Neural cell (in vitro differentiated cells): ENCODE results near the gene FCHO2. TPM values are rescaled to one million over a fixed set of nuclear protein-coding genes. Genes with fewer than 3 reads are reported as not detected.

Experiments
- H2AFZ ChIP-seq: fragments of 200-600, 300-800 bp; sonication (generic), shearing (Covaris generic); 2 replicates; pipeline ENCODE4 v1.6.0; 2014; ENCODE audit warnings: low read depth, mild to moderate bottlenecking, antibody characterized with exemption, low read length, moderate library complexity
- H3F3A ChIP-seq: fragments of 200-600 bp; shearing (Covaris generic); 2 replicates; pipeline ENCODE4 v1.6.1; 2016; ENCODE audit warnings: mild to moderate bottlenecking, moderate library complexity, mixed read lengths, antibody characterized with exemption, low read length; ENCODE audit not compliant: insufficient read depth, poor library complexity, severe bottlenecking
- H3K27ac ChIP-seq: fragments of 200-600, 300-800 bp; sonication (generic), shearing (Covaris generic); 2 replicates; pipeline ENCODE4 v1.5.1; 2014; ENCODE audit warnings: mild to moderate bottlenecking, low read length, moderate library complexity
- H3K27me3 ChIP-seq: fragments of 300-800, 200-600 bp; sonication (generic), shearing (Covaris generic); 2 replicates; pipeline ENCODE4 v1.6.0; 2014; ENCODE audit warnings: mild to moderate bottlenecking, low read depth, low read length, moderate library complexity; ENCODE audit not compliant: insufficient read depth
- H3K36me3 ChIP-seq: fragments of 300-800, 200-600 bp; sonication (generic), shearing (Covaris generic); 2 replicates; pipeline ENCODE4 v1.5.1; 2014; ENCODE audit warnings: mild to moderate bottlenecking, antibody characterized with exemption, low read length, moderate library complexity; ENCODE audit not compliant: insufficient read depth
- H3K4me2 ChIP-seq: fragments of 300-800, 200-600 bp; sonication (generic), shearing (Covaris generic); 2 replicates; pipeline ENCODE4 v1.6.0; 2014; ENCODE audit warnings: mild to moderate bottlenecking, low read length
- H3K4me3 ChIP-seq: fragments of 300-800, 200-600 bp; sonication (generic), shearing (Covaris generic); 2 replicates; pipeline ENCODE4 v1.5.1; 2014; ENCODE audit warnings: mild to moderate bottlenecking, low read length, moderate library complexity
- H3K79me2 ChIP-seq: fragments of 200-600 bp; shearing (Covaris generic); replicated peaks from 2 replicates; pipeline ENCODE4 v1.6.0; 2014; ENCODE audit warnings: mild to moderate bottlenecking, low read length, moderate library complexity; ENCODE audit not compliant: insufficient read depth
- H3K9ac ChIP-seq: fragments of 300-800, 200-600 bp; sonication (generic), shearing (Covaris generic); 2 replicates; pipeline ENCODE4 v1.6.1; 2016; ENCODE audit warnings: mild to moderate bottlenecking, low read length, mixed read lengths
- H3K9me2 ChIP-seq: fragments of 200-600 bp; shearing (Covaris generic); 2 replicates; pipeline ENCODE4 v1.6.1; 2016; ENCODE audit warnings: mild to moderate bottlenecking, low read length, mixed read lengths; ENCODE audit not compliant: insufficient read depth
- H3K9me3 ChIP-seq: fragments of 200-600, 300-800 bp; sonication (generic), shearing (Covaris generic); 2 replicates; pipeline ENCODE4 v1.6.1; 2016; ENCODE audit warnings: mild to moderate bottlenecking, mixed run types, low read length, moderate library complexity, mixed read lengths
- H4K20me1 ChIP-seq: fragments of 200-600 bp; shearing (Covaris generic); 2 replicates; pipeline ENCODE4 v1.6.1; 2016; ENCODE audit warnings: mild to moderate bottlenecking, mixed run types; ENCODE audit not compliant: insufficient read depth
- EP300 ChIP-seq: fragments of 450-650 bp; conservative IDR thresholded peaks from 2 replicates; pipeline ENCODE4 v1.6.1; 2014; ENCODE audit warnings: antibody characterized with exemption, mild to moderate bottlenecking, moderate library complexity; ENCODE audit not compliant: poor library complexity, severe bottlenecking
- EZH2 ChIP-seq: fragments of 200-600, 300-800 bp; shearing (Covaris generic), sonication (generic); IDR thresholded peaks from 2 replicates; pipeline ENCODE4 v1.6.1; 2014; ENCODE audit warnings: antibody characterized with exemption, low read length, borderline replicate concordance, mild to moderate bottlenecking; ENCODE audit not compliant: insufficient read depth, poor library complexity, severe bottlenecking
- MXI1 ChIP-seq: fragments of 450-650 bp; conservative IDR thresholded peaks from 2 replicates; pipeline ENCODE4 v1.6.1; 2014; ENCODE audit warnings: antibody characterized with exemption, mild to moderate bottlenecking; ENCODE audit not compliant: poor library complexity, severe bottlenecking
- POLR2AphosphoS5 ChIP-seq: IDR thresholded peaks from 2 replicates; pipeline ENCODE4 v1.6.1; 2012
- RAD21 ChIP-seq: fragments of 450-650 bp; conservative IDR thresholded peaks from 2 replicates; pipeline ENCODE4 v1.6.1; 2014; ENCODE audit warnings: antibody characterized with exemption, mild to moderate bottlenecking, moderate library complexity
- REST ChIP-seq: IDR thresholded peaks from 2 replicates; pipeline ENCODE4 v1.6.1; 2012; ENCODE audit warnings: borderline replicate concordance
- SMC3 ChIP-seq: fragments of 450-650 bp; conservative IDR thresholded peaks from 2 replicates; pipeline ENCODE4 v1.6.1; 2014; ENCODE audit warnings: antibody characterized with exemption, mild to moderate bottlenecking, moderate library complexity; ENCODE audit not compliant: poor library complexity
- TAF1 ChIP-seq: IDR thresholded peaks from 2 replicates; pipeline ENCODE4 v1.6.1; 2012; ENCODE audit warnings: low read depth
- polyA plus RNA-seq: library from polyadenylated mRNA; depleted of rRNA; stranded (reverse); fragments of >200 nt; gene quantifications from 2 replicates; pipeline ENCODE4 v1.2.3, GENCODE V29; 2014
- TF ChIP-seq, protein P1 (sequence below): fragments of 450-650 bp; IDR thresholded peaks from 2 replicates; pipeline ENCODE4 v1.5.1; 2014; ENCODE audit warnings: antibody characterized with exemption, mild to moderate bottlenecking, moderate library complexity; ENCODE audit not compliant: poor library complexity, severe bottlenecking

The FCHO2 gene
- polyA plus RNA-seq, 1 donor from 2014 or later: 24.3 TPM

- no peaks in the 10 kb centered on the region for H3F3A ChIP-seq
- no peaks in the 10 kb centered on the region for H3K79me2 ChIP-seq
- no peak overlapping the region for H3K4me3 ChIP-seq
- no peak overlapping the region for H3K4me2 ChIP-seq
- H3K36me3 ChIP-seq: no peaks in the 10 kb centered on the region
- TF ChIP-seq, protein P1, sequence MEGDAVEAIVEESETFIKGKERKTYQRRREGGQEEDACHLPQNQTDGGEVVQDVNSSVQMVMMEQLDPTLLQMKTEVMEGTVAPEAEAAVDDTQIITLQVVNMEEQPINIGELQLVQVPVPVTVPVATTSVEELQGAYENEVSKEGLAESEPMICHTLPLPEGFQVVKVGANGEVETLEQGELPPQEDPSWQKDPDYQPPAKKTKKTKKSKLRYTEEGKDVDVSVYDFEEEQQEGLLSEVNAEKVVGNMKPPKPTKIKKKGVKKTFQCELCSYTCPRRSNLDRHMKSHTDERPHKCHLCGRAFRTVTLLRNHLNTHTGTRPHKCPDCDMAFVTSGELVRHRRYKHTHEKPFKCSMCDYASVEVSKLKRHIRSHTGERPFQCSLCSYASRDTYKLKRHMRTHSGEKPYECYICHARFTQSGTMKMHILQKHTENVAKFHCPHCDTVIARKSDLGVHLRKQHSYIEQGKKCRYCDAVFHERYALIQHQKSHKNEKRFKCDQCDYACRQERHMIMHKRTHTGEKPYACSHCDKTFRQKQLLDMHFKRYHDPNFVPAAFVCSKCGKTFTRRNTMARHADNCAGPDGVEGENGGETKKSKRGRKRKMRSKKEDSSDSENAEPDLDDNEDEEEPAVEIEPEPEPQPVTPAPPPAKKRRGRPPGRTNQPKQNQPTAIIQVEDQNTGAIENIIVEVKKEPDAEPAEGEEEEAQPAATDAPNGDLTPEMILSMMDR: no peak
- no peak for TF ChIP-seq REST
- no peak for TF ChIP-seq SMC3
- TF ChIP-seq TAF1: no peak
- TF ChIP-seq EZH2: no peak
- no peak for TF ChIP-seq RAD21
- no peak for TF ChIP-seq EP300
- no peak for TF ChIP-seq POLR2AphosphoS5
- no peak for TF ChIP-seq MXI1
- no peak overlapping the region for H3K27ac ChIP-seq
- H4K20me1 ChIP-seq: no peaks in the 10 kb centered on the region
- no peaks in the 10 kb centered on the region for H3K9me2 ChIP-seq
- H2AFZ ChIP-seq: no peak overlapping the region
- H3K27me3 ChIP-seq: no peaks in the 10 kb centered on the region
- H3K9me3 ChIP-seq: no peaks in the 10 kb centered on the region
- H3K9ac ChIP-seq: no peak overlapping the region
Measured at GRCh38 chr5:72937517-72938061, 18.3 kb upstream of the FCHO2 start.

DNA sequence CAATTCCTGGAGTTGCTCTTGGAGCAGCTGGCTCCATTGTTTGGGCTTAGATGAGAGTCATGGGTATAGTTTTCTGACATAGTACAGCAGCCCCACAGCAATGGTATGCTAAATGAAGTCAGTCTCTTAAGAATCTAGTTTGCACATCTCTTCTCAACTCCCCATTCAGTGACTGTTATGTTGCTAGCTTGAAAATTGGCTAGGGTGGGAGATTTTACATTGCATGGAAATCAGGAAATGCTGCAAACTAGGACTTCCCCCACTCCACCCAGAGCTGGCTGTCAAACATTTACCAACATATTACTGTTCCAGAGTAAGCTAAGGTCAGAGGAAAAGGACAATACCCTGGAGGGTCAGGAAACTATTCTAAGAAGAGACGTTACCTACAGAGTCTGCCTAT is 17.6 kb upstream of the FCHO2 start:
- no peak for TF ChIP-seq MXI1

DNA sequence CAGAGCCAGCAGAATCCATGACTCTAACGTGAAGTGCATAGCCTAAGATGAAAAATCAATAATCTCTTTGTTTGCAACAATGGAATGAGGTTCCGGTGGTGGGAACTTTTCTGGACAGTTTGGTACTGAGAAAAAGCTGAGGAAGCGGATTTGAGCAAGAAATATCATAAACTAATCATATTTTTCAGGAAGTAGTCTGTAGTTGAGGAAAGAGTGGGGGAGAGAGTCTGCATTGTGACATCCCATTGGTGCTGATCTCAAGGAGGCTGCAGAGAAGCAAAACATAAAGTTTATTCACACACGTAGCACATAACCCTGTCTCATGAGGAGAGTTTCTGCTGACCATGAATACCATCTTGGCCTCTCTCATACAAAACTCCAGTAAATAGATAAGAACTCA is 15.8 kb upstream of the FCHO2 start:
- H3K4me3 ChIP-seq: no peak overlapping the region
- no peaks in the 10 kb centered on the region for H3F3A ChIP-seq
- H3K9ac ChIP-seq: no peak overlapping the region
- H3K27me3 ChIP-seq: no peaks in the 10 kb centered on the region
- H3K4me2 ChIP-seq: no peak overlapping the region
- no peaks in the 10 kb centered on the region for H3K9me3 ChIP-seq
- H3K36me3 ChIP-seq: no peaks in the 10 kb centered on the region
- no peaks in the 10 kb centered on the region for H3K79me2 ChIP-seq
- no peak overlapping the region for H3K27ac ChIP-seq
- TF ChIP-seq REST (no peak), RAD21 (no peak), TAF1 (no peak)
- no peaks in the 10 kb centered on the region for H4K20me1 ChIP-seq
- no peak overlapping the region for H2AFZ ChIP-seq
- H3K9me2 ChIP-seq: no peaks in the 10 kb centered on the region

More for the DNA sequence above, 17.6 kb upstream of the FCHO2 start:
- Histone ChIP-seq H4K20me1 (no peaks in the 10 kb centered on the region), H3K27me3 (no peaks in the 10 kb centered on the region), H3K4me2 (no peak overlapping the region), H3K9ac (no peak overlapping the region), H3K36me3 (no peaks in the 10 kb centered on the region), H2AFZ (no peak overlapping the region), H3K9me3 (no peaks in the 10 kb centered on the region), H3F3A (no peaks in the 10 kb centered on the region), H3K79me2 (no peaks in the 10 kb centered on the region), H3K4me3 (no peak overlapping the region), H3K9me2 (no peaks in the 10 kb centered on the region), H3K27ac (no peak overlapping the region)
